RWPE2 (cell line): ENCODE measurements around the gene ZCCHC7.

ENCODE experiments used
- ATAC-seq: fragments of 200-7000 bp; cut with Tn5 transposase; 3 replicates; pipeline ENCODE4 v1.9.1; 2021; ENCODE audit warnings: low read depth
- DNase-seq: peaks from one replicate; pipeline ENCODE4 v3.0.0-alpha.2; 2020; ENCODE audit warnings: low spot score
- H3K27ac ChIP-seq: fragments of 450-650 bp; 2 replicates; pipeline ENCODE4 v1.5.1; 2017; ENCODE audit warnings: mild to moderate bottlenecking; ENCODE audit not compliant: poor library complexity, severe bottlenecking
- H3K27me3 ChIP-seq: fragments of 250-450 bp; sonication (Bioruptor Pico); 2 replicates; pipeline ENCODE4 v1.5.1; 2021; ENCODE audit warnings: mild to moderate bottlenecking, moderate library complexity; ENCODE audit not compliant: insufficient read depth, poor library complexity, severe bottlenecking
- H3K36me3 ChIP-seq: fragments of 250-450 bp; sonication (Bioruptor Pico); 2 replicates; pipeline ENCODE4 v1.5.1; 2020; ENCODE audit warnings: low read depth, mild to moderate bottlenecking, moderate library complexity
- H3K4me1 ChIP-seq: fragments of 250-450 bp; sonication (Bioruptor Pico); 2 replicates; pipeline ENCODE4 v1.5.1; 2021; ENCODE audit warnings: mild to moderate bottlenecking, moderate library complexity; ENCODE audit not compliant: insufficient read depth, poor library complexity, severe bottlenecking
- H3K4me3 ChIP-seq: fragments of 250-450 bp; sonication (Bioruptor Pico); 2 replicates; pipeline ENCODE4 v1.5.1; 2021; ENCODE audit warnings: mild to moderate bottlenecking, moderate library complexity; ENCODE audit not compliant: severe bottlenecking
- H3K9me3 ChIP-seq: fragments of 250-450 bp; sonication (Bioruptor Pico); 2 replicates; pipeline ENCODE4 v1.5.1; 2021; ENCODE audit warnings: mild to moderate bottlenecking, moderate library complexity; ENCODE audit not compliant: severe bottlenecking
- CTCF ChIP-seq: fragments of 450-650 bp; IDR thresholded peaks from one replicate; pipeline ENCODE4 v1.5.1; 2017; ENCODE audit warnings: mild to moderate bottlenecking, moderate library complexity; ENCODE audit not compliant: poor library complexity, severe bottlenecking

The ZCCHC7 gene

GRCh38 chr9:37141015-37141414, 20.6 kb downstream of the ZCCHC7 start:
- Histone ChIP-seq H3K27me3 (no peaks in the 10 kb centered on the region), H3K4me3 (no peak overlapping the region), H3K27ac (no peak overlapping the region), H3K9me3 (no peaks in the 10 kb centered on the region), H3K4me1 (peaks cover 4% of the 10 kb centered on the region), H3K36me3 (peaks cover 36% of the 10 kb centered on the region)
- ATAC-seq (no peak), DNase-seq (no peak)
- TF ChIP-seq CTCF: no peak

GRCh38 chr9:37144762-37145161, 24.4 kb downstream of the ZCCHC7 start:
- no peak overlapping the region for H3K4me3 ChIP-seq
- H3K4me1 ChIP-seq: peaks cover 4% of the 10 kb centered on the region
- no peaks in the 10 kb centered on the region for H3K9me3 ChIP-seq
- ATAC-seq (no peak), DNase-seq (no peak)
- no peaks in the 10 kb centered on the region for H3K27me3 ChIP-seq
- H3K27ac ChIP-seq: no peak overlapping the region
- no peak for TF ChIP-seq CTCF
- peaks cover 33% of the 10 kb centered on the region for H3K36me3 ChIP-seq

GRCh38 chr9:37146410-37146809, 26.0 kb downstream of the ZCCHC7 start:
- no peak overlapping the region for H3K4me3 ChIP-seq
- H3K27me3 ChIP-seq: no peaks in the 10 kb centered on the region
- H3K9me3 ChIP-seq: no peaks in the 10 kb centered on the region
- DNase-seq (no peak), ATAC-seq (no peak)
- peaks cover 27% of the 10 kb centered on the region for H3K36me3 ChIP-seq
- no peak for TF ChIP-seq CTCF
- no peak overlapping the region for H3K27ac ChIP-seq
- H3K4me1 ChIP-seq: peaks cover 4% of the 10 kb centered on the region

GRCh38 chr9:37148181-37148580, 27.8 kb downstream of the ZCCHC7 start:
- Histone ChIP-seq H3K9me3 (no peaks in the 10 kb centered on the region), H3K27ac (no peak overlapping the region), H3K4me1 (peaks cover 4% of the 10 kb centered on the region), H3K4me3 (no peak overlapping the region), H3K27me3 (no peaks in the 10 kb centered on the region), H3K36me3 (peaks cover 19% of the 10 kb centered on the region)
- TF ChIP-seq CTCF: no peak
- ATAC-seq (no peak), DNase-seq (no peak)

GRCh38 chr9:37149666-37150308, 29.4 kb downstream of the ZCCHC7 start:
- Histone ChIP-seq H3K4me3 (no peak overlapping the region), H3K9me3 (no peaks in the 10 kb centered on the region), H3K4me1 (no peaks in the 10 kb centered on the region), H3K27me3 (no peaks in the 10 kb centered on the region), H3K27ac (no peak overlapping the region), H3K36me3 (peaks cover 19% of the 10 kb centered on the region)
- no peak for DNase-seq
- ATAC-seq: no peak
- TF ChIP-seq CTCF: no peak
